Body of pancreas (tissue), 4 donors: Measurements from ENCODE around the gene NXPE3.

Experiments
- CTCF ChIP-seq, 7 experiments: fragments of 450-650 bp in 4 of 7; fragments of 200-600 bp in 3 of 7; sonication (generic) in 3 of 7; IDR thresholded peaks; one replicate each; pipeline ENCODE4 v1.5.1; 2016 to 2019; ENCODE audit warnings: antibody characterized with exemption in 7 of 7
- POLR2A ChIP-seq, 3 donors: fragments of 450-650 bp; IDR thresholded peaks; one replicate each; pipeline ENCODE4 v1.6.1; 2016; ENCODE audit warnings: antibody characterized with exemption in 3 of 3, mild to moderate bottlenecking in 2 of 3

- TF ChIP-seq CTCF (IDR thresholded peaks at IDR 0.05): no peak
- no peak for TF ChIP-seq POLR2A (IDR thresholded peaks at IDR 0.05)
Observed at GRCh38 chr3:101833446-101833974, 54.5 kb downstream of the NXPE3 start.
